BE2C (cell line): ENCODE measurements around the gene KRTAP22-2.

ENCODE experiments used
- DNase-seq: peaks from one replicate; pipeline ENCODE4 v3.0.0-alpha.2; 2020
- H3K27me3 ChIP-seq: fragments of 250-450 bp; sonication (Bioruptor Pico); 2 replicates; pipeline ENCODE4 v1.5.1; 2020; ENCODE audit warnings: mild to moderate bottlenecking
- H3K36me3 ChIP-seq: fragments of 250-450 bp; sonication (Bioruptor Pico); 2 replicates; pipeline ENCODE4 v1.5.1; 2020; ENCODE audit warnings: mild to moderate bottlenecking
- H3K4me1 ChIP-seq: fragments of 250-450 bp; sonication (Bioruptor Pico); 2 replicates; pipeline ENCODE4 v1.5.1; 2020
- H3K4me3 ChIP-seq: 2 replicates; pipeline ENCODE4 v1.5.1; 2011; ENCODE audit warnings: low read depth, low read length
- H3K9me3 ChIP-seq: fragments of 250-450 bp; sonication (Bioruptor Pico); 2 replicates; pipeline ENCODE4 v1.5.1; 2020
- TF ChIP-seq, protein P1 (sequence below): IDR thresholded peaks from 2 replicates; pipeline ENCODE4 v1.5.1; 2012; ENCODE audit warnings: mild to moderate bottlenecking, low read depth, low read length

KRTAP22-2 gene

DNA sequence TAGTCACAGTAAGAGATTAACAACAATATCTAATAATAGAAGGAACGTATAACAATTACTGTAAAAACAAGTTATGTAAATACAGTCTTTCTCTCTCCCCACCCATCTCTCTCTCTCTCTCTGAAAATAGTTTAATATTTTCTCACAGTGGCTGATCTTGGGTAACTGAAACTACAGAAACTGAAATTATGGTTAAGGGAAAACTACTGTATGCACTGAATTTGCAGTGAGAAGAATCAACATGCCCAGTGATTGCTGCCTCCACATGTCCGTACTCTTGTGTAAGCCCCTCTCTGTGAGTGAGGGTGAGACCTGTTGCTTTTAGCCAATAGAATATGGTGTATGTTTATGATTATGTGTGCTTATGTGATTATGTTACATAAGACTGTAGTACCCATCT is 21.9 kb upstream of the KRTAP22-2 start:
- H3K36me3 ChIP-seq: no peaks in the 10 kb centered on the region
- TF ChIP-seq, protein P1, sequence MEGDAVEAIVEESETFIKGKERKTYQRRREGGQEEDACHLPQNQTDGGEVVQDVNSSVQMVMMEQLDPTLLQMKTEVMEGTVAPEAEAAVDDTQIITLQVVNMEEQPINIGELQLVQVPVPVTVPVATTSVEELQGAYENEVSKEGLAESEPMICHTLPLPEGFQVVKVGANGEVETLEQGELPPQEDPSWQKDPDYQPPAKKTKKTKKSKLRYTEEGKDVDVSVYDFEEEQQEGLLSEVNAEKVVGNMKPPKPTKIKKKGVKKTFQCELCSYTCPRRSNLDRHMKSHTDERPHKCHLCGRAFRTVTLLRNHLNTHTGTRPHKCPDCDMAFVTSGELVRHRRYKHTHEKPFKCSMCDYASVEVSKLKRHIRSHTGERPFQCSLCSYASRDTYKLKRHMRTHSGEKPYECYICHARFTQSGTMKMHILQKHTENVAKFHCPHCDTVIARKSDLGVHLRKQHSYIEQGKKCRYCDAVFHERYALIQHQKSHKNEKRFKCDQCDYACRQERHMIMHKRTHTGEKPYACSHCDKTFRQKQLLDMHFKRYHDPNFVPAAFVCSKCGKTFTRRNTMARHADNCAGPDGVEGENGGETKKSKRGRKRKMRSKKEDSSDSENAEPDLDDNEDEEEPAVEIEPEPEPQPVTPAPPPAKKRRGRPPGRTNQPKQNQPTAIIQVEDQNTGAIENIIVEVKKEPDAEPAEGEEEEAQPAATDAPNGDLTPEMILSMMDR: no peak
- DNase-seq: no peak
- H3K4me3 ChIP-seq: no peak overlapping the region
- H3K27me3 ChIP-seq: no peaks in the 10 kb centered on the region
- no peaks in the 10 kb centered on the region for H3K9me3 ChIP-seq
- H3K4me1 ChIP-seq: no peaks in the 10 kb centered on the region; the same call in 1 of the 2 replicates

DNA sequence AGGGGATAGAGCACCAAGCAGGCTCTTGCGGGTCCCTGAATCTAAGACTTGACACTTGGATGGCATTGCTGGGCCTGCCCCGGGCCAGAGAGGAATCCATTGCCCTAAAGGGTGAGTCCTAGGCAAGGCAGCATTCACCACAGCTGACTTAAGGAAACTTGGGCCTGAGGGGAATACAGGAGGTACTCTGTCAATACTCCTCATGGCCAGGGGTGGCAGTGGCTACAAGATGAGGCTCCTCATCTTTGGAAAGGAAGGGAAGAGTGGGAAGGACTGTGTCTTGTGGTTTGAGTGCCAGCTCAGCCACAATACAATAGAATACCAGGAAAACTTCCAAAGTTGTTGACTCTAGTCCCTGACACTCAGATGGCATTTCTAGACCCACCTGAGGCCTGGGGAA is 15.8 kb upstream of the KRTAP22-2 start:
- H3K27me3 ChIP-seq: no peaks in the 10 kb centered on the region
- TF ChIP-seq, protein P1: no peak
- no peaks in the 10 kb centered on the region for H3K36me3 ChIP-seq
- no peaks in the 10 kb centered on the region for H3K4me1 ChIP-seq
- DNase-seq: no peak
- H3K4me3 ChIP-seq: no peak overlapping the region
- H3K9me3 ChIP-seq: no peaks in the 10 kb centered on the region

DNA sequence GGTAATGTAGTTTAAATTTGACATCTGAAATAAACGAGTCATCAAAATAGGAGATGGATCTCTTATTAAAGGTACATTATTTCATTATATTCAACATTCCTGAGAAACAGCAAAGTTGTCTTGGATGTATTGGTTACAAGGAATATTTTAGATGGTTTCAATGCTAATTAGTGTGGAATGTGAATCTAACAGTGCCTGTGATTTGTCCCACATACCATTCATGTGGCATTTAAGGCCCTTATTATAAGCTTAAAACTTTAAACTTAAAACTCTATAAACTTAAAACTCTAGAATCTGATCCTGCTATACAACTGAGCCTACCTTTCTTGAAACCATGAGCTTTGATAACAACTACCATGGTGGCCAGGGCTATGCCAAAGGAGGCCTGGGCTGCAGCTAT is 10.6 kb upstream of the KRTAP22-2 start, which contains the start of gene KRTAP22-1:
KRTAP22-1 (plus strand) TSS at position 301 of the 400 bp plus-strand sequence.
- H3K27me3 ChIP-seq: no peaks in the 10 kb centered on the region
- no peak within 1 kb of the TSS for H3K4me3 ChIP-seq
- no peaks in the 10 kb centered on the region for H3K36me3 ChIP-seq
- no peaks in the 10 kb centered on the region for H3K4me1 ChIP-seq
- TF ChIP-seq, protein P1: no peak
- no peaks in the 10 kb centered on the region; the same call in 1 of the 2 replicates for H3K9me3 ChIP-seq
- no peak for DNase-seq

DNA sequence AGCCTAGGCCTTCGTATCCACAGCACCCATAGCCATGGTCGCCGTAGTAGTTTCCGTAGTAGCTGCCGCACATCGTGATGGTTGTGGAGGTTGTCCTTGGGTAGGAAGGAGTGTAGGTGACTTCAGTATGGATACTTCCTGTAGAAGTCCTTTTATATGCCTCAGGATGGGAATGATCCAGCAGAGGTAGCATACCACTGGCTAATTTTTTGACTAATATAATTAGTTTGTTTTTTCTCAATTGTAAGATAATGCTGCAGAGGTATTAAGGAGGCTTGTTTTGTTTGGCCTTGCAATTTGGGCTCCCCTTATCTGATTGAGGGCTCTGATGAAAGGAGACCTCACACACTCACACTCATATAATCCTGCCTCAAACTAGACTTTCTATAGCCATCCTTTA is 8.6 kb upstream of the KRTAP22-2 start, which contains the start of gene KRTAP6-2:
KRTAP6-2 (minus strand) TSS at position 101 of the 400 bp plus-strand sequence; CDS start at position 73, 28 bp downstream.
- no peak within 1 kb of the TSS for H3K4me3 ChIP-seq
- H3K4me1 ChIP-seq: no peaks in the 10 kb centered on the region
- H3K9me3 ChIP-seq: no peaks in the 10 kb centered on the region; the same call in 1 of the 2 replicates
- no peaks in the 10 kb centered on the region for H3K27me3 ChIP-seq
- TF ChIP-seq, protein P1: no peak
- DNase-seq: no peak
- no peaks in the 10 kb centered on the region for H3K36me3 ChIP-seq

DNA sequence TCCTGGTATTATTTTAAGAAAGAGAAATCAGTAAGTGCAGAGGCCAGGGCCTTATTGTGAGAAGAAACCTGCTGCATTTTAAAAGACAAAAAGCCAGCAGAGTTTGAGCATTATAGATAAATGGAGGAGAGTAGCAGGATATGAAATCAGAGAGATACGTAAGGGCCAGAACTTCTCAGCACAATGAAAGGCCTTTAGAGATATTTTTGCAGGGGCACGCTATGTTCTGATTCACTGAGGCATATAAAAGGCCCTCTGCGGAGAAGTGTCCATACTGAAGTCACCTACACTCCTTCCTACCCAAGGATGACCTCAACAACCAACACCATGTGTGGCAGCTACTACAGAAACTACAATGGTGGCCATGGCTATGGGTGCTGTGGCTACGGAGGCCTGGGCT is 1.9 kb upstream of the KRTAP22-2 start, which contains the start of gene KRTAP6-3:
KRTAP6-3 (plus strand) TSS at position 301 of the 400 bp plus-strand sequence; CDS start at position 307, 6 bp downstream.
- TF ChIP-seq, protein P1: no peak
- Histone ChIP-seq H3K4me1 (no peaks in the 10 kb centered on the region), H3K9me3 (no peaks in the 10 kb centered on the region), H3K4me3 (no peak within 1 kb of the TSS), H3K36me3 (no peaks in the 10 kb centered on the region), H3K27me3 (no peaks in the 10 kb centered on the region)
- DNase-seq: no peak

DNA sequence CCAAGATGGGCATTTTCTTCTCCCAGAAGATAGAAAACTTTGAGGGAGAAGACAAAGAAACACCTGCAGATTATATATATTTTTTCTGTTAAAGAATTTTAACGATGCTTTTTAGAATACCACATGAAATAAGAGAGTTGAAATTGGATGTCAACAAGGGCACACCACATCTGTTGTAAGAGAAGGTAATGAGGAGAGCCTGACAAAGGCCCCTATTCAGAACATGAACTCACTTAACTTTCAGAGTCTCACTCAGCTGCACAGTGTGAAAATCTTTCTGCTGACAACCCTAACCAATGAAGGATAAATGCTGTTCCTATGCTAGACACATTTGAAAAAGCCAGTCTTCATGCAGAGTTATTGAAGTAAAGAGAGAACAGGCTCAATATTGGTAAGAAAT is 7.3 kb downstream of the KRTAP22-2 start:
- no peaks in the 10 kb centered on the region for H3K27me3 ChIP-seq
- H3K4me1 ChIP-seq: no peaks in the 10 kb centered on the region
- H3K4me3 ChIP-seq: no peak overlapping the region
- H3K36me3 ChIP-seq: no peaks in the 10 kb centered on the region
- TF ChIP-seq, protein P1: no peak
- H3K9me3 ChIP-seq: no peaks in the 10 kb centered on the region
- DNase-seq: no peak
